PFSK-1 (cell line): ENCODE results near the gene MOK.
A peak's percentile ranks its signal among the peaks of the same experiment; 100 is the strongest.

ENCODE experiments used
- FOXP2 ChIP-seq: optimal IDR thresholded peaks from 2 replicates; pipeline ENCODE3; 2011; ENCODE audit warnings: borderline replicate concordance, control low read depth, inconsistent platforms; ENCODE audit not compliant: insufficient read depth; ENCODE audit errors: extremely low read length, extremely low read depth
- POLR2AphosphoS5 ChIP-seq: IDR thresholded peaks from 2 replicates; pipeline ENCODE4 v1.6.1; 2012; ENCODE audit warnings: low read depth, mild to moderate bottlenecking, control low read depth, low read length, moderate library complexity
- REST ChIP-seq, 2 experiments: IDR thresholded peaks; 2 replicates each; pipeline versions ENCODE4 v1.6.1 to v1.8.0; 2011 to 2012; ENCODE audit warnings: low read depth in 2 of 2, low read length in 2 of 2, control low read depth in 1 of 2, inconsistent platforms in 1 of 2, mild to moderate bottlenecking in 1 of 2, moderate library complexity in 1 of 2; ENCODE audit not compliant: insufficient read depth in 1 of 2
- SIN3A ChIP-seq: IDR thresholded peaks from 2 replicates; pipeline ENCODE4 v1.6.1; 2012; ENCODE audit warnings: mild to moderate bottlenecking, low read length, moderate library complexity, borderline replicate concordance; ENCODE audit not compliant: insufficient read depth
- TAF1 ChIP-seq: IDR thresholded peaks from 2 replicates; pipeline ENCODE4 v1.6.1; 2012; ENCODE audit warnings: low read length, control low read depth, borderline replicate concordance; ENCODE audit not compliant: insufficient read depth

MOK gene

DNA sequence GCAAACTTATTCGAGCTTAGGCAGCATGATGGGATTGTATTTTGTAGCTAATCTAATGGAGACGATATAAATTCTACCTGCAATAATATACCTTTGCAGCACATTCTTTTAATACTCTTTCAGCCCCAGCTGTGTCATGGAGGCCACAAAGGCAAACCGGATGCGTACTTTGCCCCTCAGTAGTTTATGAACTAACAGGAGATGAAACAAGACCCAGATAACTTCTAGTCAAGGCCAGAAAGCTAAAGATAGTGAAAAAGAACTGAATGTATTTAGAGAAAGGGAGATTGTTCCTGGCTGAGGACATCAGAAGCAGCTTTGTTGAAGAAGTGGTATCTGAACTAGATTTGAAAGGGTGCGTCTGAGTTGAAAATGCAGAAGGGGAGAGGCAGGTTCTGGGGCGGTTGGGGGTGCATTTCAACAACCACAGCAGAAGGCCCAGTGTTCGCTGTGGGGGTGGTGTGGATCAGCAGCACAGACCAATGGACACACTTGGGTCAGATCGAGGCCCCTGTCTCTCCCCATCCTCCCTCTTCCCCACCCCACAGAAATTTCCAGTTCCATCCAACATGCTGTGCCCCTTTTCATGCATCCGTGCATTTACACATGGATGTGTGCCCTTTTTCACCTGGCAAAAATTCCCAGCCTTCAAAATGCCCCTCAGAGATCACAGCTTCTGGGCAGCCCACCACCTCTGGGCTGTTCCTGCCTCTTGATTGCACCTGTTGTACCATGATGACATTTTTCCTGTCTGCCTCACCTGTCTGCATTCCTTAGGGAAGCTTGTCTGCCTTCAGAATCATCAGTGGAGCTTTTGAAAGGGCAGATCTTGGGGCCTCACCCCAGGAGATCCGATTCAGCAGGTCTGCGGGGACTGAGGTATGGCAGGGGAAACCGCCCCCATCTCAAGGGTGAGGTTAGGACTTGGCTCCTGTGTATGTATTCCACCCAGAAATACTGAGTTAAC is 16.8 kb upstream of the MOK start:
- TF ChIP-seq POLR2AphosphoS5 (no peak), SIN3A (no peak), REST (IDR thresholded peaks at IDR 0.05; ENCODE audit: insufficient read depth in 1 of 2, low read depth in 2 of 2, low read length in 2 of 2) (no peak), FOXP2 (no peak), TAF1 (no peak)

DNA sequence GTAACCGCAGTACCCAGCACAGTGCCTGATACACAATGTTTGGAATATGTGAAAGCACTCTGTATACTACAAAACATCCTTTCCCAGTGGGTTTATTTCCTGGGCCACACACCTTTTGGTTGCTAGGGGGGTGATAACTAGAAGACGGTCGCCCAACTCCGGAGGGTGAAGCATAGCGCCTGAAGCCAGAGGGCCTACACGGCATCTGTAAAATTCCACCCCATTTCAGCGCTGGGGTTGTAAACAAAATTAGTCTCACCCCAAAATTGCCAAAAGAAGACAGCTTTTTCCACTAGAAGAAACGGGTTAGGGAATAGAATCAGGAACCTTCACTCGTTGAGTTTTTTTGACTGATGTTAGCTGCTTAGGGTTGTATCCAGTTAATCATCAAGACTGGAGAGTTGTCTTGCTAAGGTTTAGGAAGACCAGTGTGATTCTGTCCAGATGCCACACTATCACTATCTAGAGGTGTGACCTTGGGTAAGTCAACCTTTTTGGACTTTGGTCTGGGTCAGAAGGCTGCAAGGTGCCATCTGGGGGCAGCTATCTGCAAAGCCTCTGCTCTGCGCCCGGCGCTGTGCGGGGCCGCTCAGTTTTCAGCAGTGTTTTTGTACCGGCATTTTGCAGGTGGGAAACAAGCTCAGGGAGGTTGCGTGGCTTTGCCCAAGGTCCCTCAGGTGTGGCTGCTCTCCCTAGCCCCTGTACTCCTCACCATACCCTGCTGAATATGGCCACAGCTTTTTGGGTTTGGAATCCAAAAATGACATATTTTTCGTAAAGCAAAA is 15.9 kb upstream of the MOK start:
- TF ChIP-seq REST (IDR thresholded peaks at IDR 0.05; ENCODE audit: insufficient read depth in 1 of 2, low read depth in 2 of 2, low read length in 2 of 2) (no peak), POLR2AphosphoS5 (no peak), SIN3A (no peak), TAF1 (no peak), FOXP2 (no peak)

DNA sequence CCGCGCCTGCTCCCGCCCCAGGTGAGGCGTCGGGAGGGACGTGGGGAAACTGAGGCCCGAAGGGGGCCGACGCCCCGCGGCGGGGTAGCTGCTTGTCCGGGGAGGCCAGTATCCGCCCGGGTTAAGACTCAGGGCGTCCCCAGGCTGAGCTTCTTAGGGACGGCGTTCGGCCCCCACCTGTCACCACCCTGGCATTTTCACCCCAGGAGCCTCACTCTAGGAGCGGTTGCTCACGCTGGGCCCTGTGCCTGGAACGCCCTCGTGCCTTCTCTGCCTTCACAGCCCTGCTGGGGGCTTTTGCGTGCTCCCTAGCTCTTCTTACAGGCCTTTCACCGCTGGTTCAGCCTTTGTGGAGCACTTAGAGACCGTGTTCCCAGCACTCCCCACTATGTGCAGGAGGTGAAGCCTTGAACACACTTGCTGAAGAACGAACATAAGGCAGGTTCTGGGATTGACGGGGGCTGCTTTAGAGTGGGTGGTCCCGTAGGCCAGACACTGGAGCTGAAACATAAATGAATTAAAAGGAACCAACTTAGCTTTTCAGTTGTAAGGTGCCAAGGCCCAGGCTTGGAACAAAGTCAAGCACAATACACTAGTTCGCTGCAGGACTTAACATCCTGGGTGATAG is 15.2 kb upstream of the MOK start:
- TF ChIP-seq REST (IDR thresholded peaks at IDR 0.05; ENCODE audit: insufficient read depth in 1 of 2, low read depth in 2 of 2, low read length in 2 of 2) (no peak), SIN3A (no peak), POLR2AphosphoS5 (no peak), TAF1 (no peak), FOXP2 (no peak)

- TF ChIP-seq FOXP2 (no peak), POLR2AphosphoS5 (peak; percentile 34; the same call in 1 of the 2 replicates), REST (IDR thresholded peaks at IDR 0.05; ENCODE audit: insufficient read depth in 1 of 2, low read depth in 2 of 2, low read length in 2 of 2) (no peak), TAF1 (peak; percentile 46; the same call in 1 of the 2 replicates), SIN3A (0 out of 2 replicates have a peak, but pooled peaks have one; percentile 20)
Measured at GRCh38 chr14:102319351-102320032, 14.5 kb upstream of the MOK start, which contains the start of gene ZNF839. Gene ZNF839 (plus strand): TSS chr14:102319746. CDS start chr14:102319766, 20 bp downstream.
